Heart left ventricle (tissue), 16 donors: ENCODE results near the gene CYB561A3. TPM values are rescaled to one million over a fixed set of nuclear protein-coding genes. Genes with fewer than 3 reads are reported as not detected.

Experiments used
- ATAC-seq, 4 donors: fragments of 200-7000 bp; cut with Tn5 transposase; one replicate each; pipeline ENCODE4 v1.9.1; 2020 to 2022; ENCODE audit warnings: moderate library complexity in 4 of 4, mild to moderate bottlenecking in 3 of 4, moderate number of reproducible peaks in 1 of 4
- DNase-seq, 5 donors: peaks; one replicate each; pipeline ENCODE4 v3.0.0-alpha.2; 2020
- H3K27ac ChIP-seq, 12 donors: fragments of 200-600 bp; sonication (generic) in 4 of 12; one replicate each; pipeline versions ENCODE4 v1.5.0 to v1.8.0; 2016 to 2022; ENCODE audit warnings: mild to moderate bottlenecking in 2 of 12
- H3K27me3 ChIP-seq, 9 donors: fragments of 200-600 bp; sonication (generic) in 2 of 9; one replicate each; pipeline versions ENCODE4 v1.5.1 to v1.8.0; 2016 to 2022; ENCODE audit warnings: mild to moderate bottlenecking in 3 of 9
- H3K36me3 ChIP-seq, 9 donors: fragments of 200-600 bp; sonication (generic) in 2 of 9; one replicate each; pipeline versions ENCODE4 v1.5.0 to v1.8.0; 2018 to 2022; ENCODE audit warnings: mild to moderate bottlenecking in 2 of 9
- H3K4me1 ChIP-seq, 12 donors: fragments of 200-600 bp; sonication (generic) in 4 of 12; one replicate each; pipeline versions ENCODE4 v1.5.0 to v1.8.0; 2016 to 2022; ENCODE audit warnings: mild to moderate bottlenecking in 3 of 12
- H3K4me3 ChIP-seq, 12 donors: fragments of 200-600 bp; sonication (generic) in 4 of 12; one replicate each; pipeline versions ENCODE4 v1.5.0 to v1.8.0; 2017 to 2022; ENCODE audit warnings: mild to moderate bottlenecking in 9 of 12, moderate library complexity in 4 of 12
- H3K9me3 ChIP-seq, 12 donors: fragments of 200-600 bp; sonication (generic) in 4 of 12; one replicate each; pipeline versions ENCODE4 v1.5.0 to v1.8.0; 2016 to 2022; ENCODE audit warnings: mild to moderate bottlenecking in 1 of 12
- CTCF ChIP-seq, 12 donors: fragments of 200-600 bp; sonication (generic) in 4 of 12; IDR thresholded peaks; one replicate each; pipeline versions ENCODE4 v1.5.0 to v1.8.0; 2018 to 2022; ENCODE audit warnings: antibody characterized with exemption in 12 of 12, mild to moderate bottlenecking in 5 of 12
- POLR2A ChIP-seq, 2 donors: fragments of 450-650 bp; IDR thresholded peaks; one replicate each; pipeline ENCODE4 v1.6.1; 2017; ENCODE audit warnings: antibody characterized with exemption in 2 of 2, mild to moderate bottlenecking in 2 of 2, moderate library complexity in 2 of 2
- WGBS, 4 donors: extraction: QIAGEN DNeasy Blood & Tissue Kit in 2 of 4; methylation state at CpG; one replicate each; pipeline versions ENCODE4 v1.1.5 to v1.1.7; 2013 to 2018; 5-methylcytosine and 5-hydroxymethylcytosine counted together
- intact Hi-C, 10 donors: fragments of 100-400 bp; cut with DNase I; formaldehyde crosslinking; loops; one replicate each; pipeline versions ENCODE4 v1.11.1 to v1.14.2; 2022
- polyA plus RNA-seq, 2 donors: library from polyadenylated mRNA; stranded (reverse); fragments of 200-250 nt; gene quantifications; one replicate each; pipeline ENCODE4 v1.2.3, GENCODE V29; 2013
- total RNA-seq, 9 donors: library from RNA; depleted of rRNA in 2 of 9; stranded (reverse); fragments of >200 nt in 2 of 9; fragmentation: NEBNext Ultra II Directional in 3 of 9; extraction: Animal tissue kit (Norgen Biotek cat#: 25700) in 3 of 9; gene quantifications; one replicate each; pipeline versions ENCODE4 v1.1.0 to v1.2.4, GENCODE V29; 2016 to 2023
- donor health status: ischemic (EF 13 %, LVEDD 7.1; RV severe dilation, severe dysfunction).
- donor health status: healthy with polysubstance abuse.
- donor health status: DM: no; HTN: yes; CAD: no.
- donor health status: DM: no; HTN: no; CAD: no.
- donor health status: ischemic (EF 25% LVEDD 6.9; RV normal size, moderate dysfunction).
- donor health status: ischemic (EF 25% LVEDD 5.7; RV mildly dilated, moderate dysfunction).
- donor health status: healthy.
- donor health status: DM: yes; HTN: yes; CAD: no.
- donor health status: ischemic (EF 35%, LVEDD 5.7; RV mildly dilated, moderate dysfunction).
- donor health status: nonischemic (EF 11% LVEDD 7.7; RV severe dilation, severe dysfunction).
- donor health status: DM: yes; HTN: yes; CAD: no.
- donor health status: PGD.
- donor health status: ischemic (EF 29% LVEDD 5.4; RV normal size, mild dysfunction).
- donor health status: nonischemic (EF 23%, LVEDD 6.1; RV moderate dilation, normal function).

The CYB561A3 gene
- total and polyA plus RNA-seq, 11 donors: 6.7 to 23.9 (median 11.9) TPM

DNA sequence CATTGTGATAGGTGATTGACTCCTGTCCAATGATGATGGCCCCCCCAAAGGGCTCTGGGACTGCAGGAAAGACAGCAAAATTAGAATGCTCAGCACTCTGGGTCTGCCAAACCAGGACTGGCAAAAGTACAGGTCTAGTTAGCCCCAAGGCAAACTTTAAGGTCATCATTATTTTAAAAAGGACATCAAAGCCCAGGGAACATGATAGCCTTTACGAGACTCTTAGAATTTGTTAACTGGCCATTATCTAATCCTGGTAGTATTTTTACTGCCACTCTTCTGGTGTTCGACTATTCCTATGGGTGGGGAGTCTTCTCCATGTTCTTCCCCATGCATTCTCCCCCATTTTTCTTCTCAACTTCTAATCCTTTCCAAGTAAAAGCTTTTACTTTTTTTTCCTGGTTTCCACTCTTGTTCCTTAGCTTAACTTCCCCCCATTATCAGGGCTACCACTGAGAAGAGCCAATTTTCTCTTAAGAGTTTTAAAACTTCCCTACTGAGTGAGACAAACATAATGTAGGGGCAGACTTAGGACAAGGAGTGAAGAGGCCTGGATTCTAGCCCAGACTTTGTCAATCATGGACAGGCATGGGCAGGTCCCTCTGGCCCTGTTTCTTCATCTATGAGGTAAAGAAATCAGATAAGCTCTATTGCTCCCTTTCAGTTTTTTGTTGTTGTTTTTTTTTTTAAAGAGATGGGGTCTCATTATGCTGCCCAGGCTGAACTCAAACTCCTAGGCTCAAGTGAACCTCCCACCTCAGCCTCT lies 35.9 kb downstream of the CYB561A3 start:
- TF ChIP-seq POLR2A (IDR thresholded peaks at IDR 0.05): no peak
- TF ChIP-seq CTCF (IDR thresholded peaks at IDR 0.05): no peak
- WGBS, 4 donors: 54 to 65% (median 63%) methylated on average over 2 of the region's 2 CpGs
- Histone ChIP-seq H3K4me1 (peaks cover 0 to 34% (median 12%) of the 10 kb centered on the region in 12 donors), H3K4me3 (no peak overlapping the region), H3K27ac (peak overlapping the region in 1 of 12 donors; percentile 32), H3K36me3 (peaks cover 2 to 100% (median 92%) of the 10 kb centered on the region in 9 donors), H3K9me3 (no peaks in the 10 kb centered on the region), H3K27me3 (no peaks in the 10 kb centered on the region)
- ATAC-seq (peak; percentile 59 to 69 (median 64)), DNase-seq (no peak)
- intact Hi-C loops: no loop called here

GRCh38 chr11:61315260-61315659 lies 46.4 kb downstream of the CYB561A3 start:
- intact Hi-C loops: no loop called here
- Histone ChIP-seq H3K27ac (no peak overlapping the region), H3K4me1 (no peaks in the 10 kb centered on the region), H3K36me3 (peaks cover 3 to 100% (median 98%) of the 10 kb centered on the region in 9 donors), H3K27me3 (no peaks in the 10 kb centered on the region), H3K4me3 (no peak overlapping the region), H3K9me3 (no peaks in the 10 kb centered on the region)
- 60 to 83% (median 70%) methylated on average over 2 of the region's 2 CpGs for WGBS, 4 donors
- DNase-seq (no peak), ATAC-seq (peak in 1 of 4 donors; percentile 22)
- no peak for TF ChIP-seq POLR2A (IDR thresholded peaks at IDR 0.05)
- no peak for TF ChIP-seq CTCF (IDR thresholded peaks at IDR 0.05)

- Histone ChIP-seq H3K36me3 (peaks cover 2 to 100% (median 100%) of the 10 kb centered on the region in 9 donors), H3K4me1 (no peaks in the 10 kb centered on the region), H3K9me3 (no peaks in the 10 kb centered on the region), H3K27me3 (no peaks in the 10 kb centered on the region), H3K27ac (no peak overlapping the region), H3K4me3 (no peak overlapping the region)
- ATAC-seq (no peak), DNase-seq (no peak)
- 80 to 85% (median 84%) methylated on average over 7 to 8 of the region's 8 CpGs for WGBS, 4 donors
- intact Hi-C loops: no loop called here
- TF ChIP-seq POLR2A (IDR thresholded peaks at IDR 0.05): no peak
Observed at GRCh38 chr11:61310749-61311148, 50.9 kb downstream of the CYB561A3 start.

DNA sequence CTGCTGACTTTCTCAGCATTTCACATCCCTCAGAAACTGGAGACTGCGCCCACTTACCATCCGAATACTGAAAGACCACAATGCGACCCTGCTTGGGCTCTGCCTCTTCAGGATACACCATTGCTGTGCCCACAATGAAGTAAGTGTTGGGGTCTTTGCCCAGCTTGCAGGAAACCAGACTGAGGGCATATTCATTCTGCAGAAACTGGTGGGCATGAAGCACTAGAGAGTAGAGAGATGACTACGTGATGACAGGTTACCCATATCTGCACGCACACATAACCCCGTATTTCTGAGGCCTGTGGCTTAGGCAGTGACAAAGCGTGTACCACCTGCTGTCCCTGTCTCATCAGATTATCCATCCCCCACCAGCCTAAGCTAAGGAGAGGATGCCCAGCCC lies 51.9 kb downstream of the CYB561A3 start:
- intact Hi-C loops: no loop called here
- no peak for TF ChIP-seq CTCF (IDR thresholded peaks at IDR 0.05)
- TF ChIP-seq POLR2A (IDR thresholded peaks at IDR 0.05): no peak
- whole genome bisulfite sequencing, 4 donors: 95 to 97% (median 96%) methylated on average over 7 of the region's 7 CpGs
- Histone ChIP-seq H3K27me3 (no peaks in the 10 kb centered on the region), H3K4me3 (no peak overlapping the region), H3K36me3 (peaks cover 2 to 100% (median 100%) of the 10 kb centered on the region in 9 donors), H3K9me3 (no peaks in the 10 kb centered on the region), H3K27ac (no peak overlapping the region), H3K4me1 (no peaks in the 10 kb centered on the region)
- DNase-seq (no peak), ATAC-seq (no peak)
